ENCODE measurements around the gene LETMD1.

LETMD1 gene

GRCh38 chr12:51036279-51036678 lies 11.8 kb upstream of the LETMD1 start:
- Histone ChIP-seq H3K27ac (ENCODE audit: low read length) (no peak overlapping the region), H3K4me1 (ENCODE audit: low read length) (no peaks in the 10 kb centered on the region), H2AFZ (ENCODE audit: low read length) (no peak overlapping the region), H3F3A (ENCODE audit: insufficient read depth, low read length) (no peaks in the 10 kb centered on the region), H3K9me2 (replicated peaks; ENCODE audit: insufficient read depth, low read length) (no peaks in the 10 kb centered on the region), H3K4me3 (ENCODE audit: low read length) (no peak overlapping the region), H3K9me3 (replicated peaks; ENCODE audit: insufficient read depth, low read length) (no peaks in the 10 kb centered on the region), H3K4me2 (ENCODE audit: low read depth, low read length) (no peak overlapping the region), H3K79me2 (ENCODE audit: low read length) (no peaks in the 10 kb centered on the region), H4K20me1 (ENCODE audit: insufficient read depth, low read length) (no peaks in the 10 kb centered on the region), H3K36me3 (replicated peaks; ENCODE audit: insufficient read depth, low read length) (no peaks in the 10 kb centered on the region), H3K27me3 (replicated peaks; ENCODE audit: insufficient read depth, low read length) (no peaks in the 10 kb centered on the region), H3K9ac (ENCODE audit: low read length) (no peak overlapping the region)
- TF ChIP-seq EZH2 (optimal IDR thresholded peaks at IDR 0.05; ENCODE audit: low read depth, low read length): no peak
- TF ChIP-seq CTCF (IDR thresholded peaks at IDR 0.05; ENCODE audit: low read length): no peak
- TF ChIP-seq EZH2phosphoT487 (IDR thresholded peaks at IDR 0.05; ENCODE audit: low read length): no peak
- DNase-seq: no peak

- Histone ChIP-seq H3K9me3 (replicated peaks; ENCODE audit: insufficient read depth, low read length) (no peaks in the 10 kb centered on the region), H3F3A (ENCODE audit: insufficient read depth, low read length) (peaks cover 10% of the 10 kb centered on the region), H2AFZ (ENCODE audit: low read length) (peak overlapping the region; percentile 77), H3K9ac (ENCODE audit: low read length) (peak overlapping the region; percentile 86), H3K4me1 (ENCODE audit: low read length) (peaks cover 10% of the 10 kb centered on the region; the same call in 1 of the 2 replicates), H3K27me3 (replicated peaks; ENCODE audit: insufficient read depth, low read length) (no peaks in the 10 kb centered on the region), H3K4me2 (ENCODE audit: low read depth, low read length) (peak overlapping the region; percentile 71), H3K27ac (ENCODE audit: low read length) (peak overlapping the region; percentile 80), H3K79me2 (ENCODE audit: low read length) (peaks cover 24% of the 10 kb centered on the region), H3K4me3 (ENCODE audit: low read length) (peak overlapping the region; percentile 90), H3K36me3 (replicated peaks; ENCODE audit: insufficient read depth, low read length) (no peaks in the 10 kb centered on the region), H4K20me1 (ENCODE audit: insufficient read depth, low read length) (no peaks in the 10 kb centered on the region), H3K9me2 (replicated peaks; ENCODE audit: insufficient read depth, low read length) (no peaks in the 10 kb centered on the region)
- DNase-seq: peak; percentile 71
- no peak for TF ChIP-seq EZH2 (optimal IDR thresholded peaks at IDR 0.05; ENCODE audit: low read depth, low read length)
- TF ChIP-seq CTCF (IDR thresholded peaks at IDR 0.05; ENCODE audit: low read length): no peak
- TF ChIP-seq EZH2phosphoT487 (IDR thresholded peaks at IDR 0.05; ENCODE audit: low read length): no peak
Observed at GRCh38 chr12:51048661-51049251, 629 bp downstream of the LETMD1 start.

GRCh38 chr12:51049525-51049924 lies 1.4 kb downstream of the LETMD1 start:
- Histone ChIP-seq H3F3A (ENCODE audit: insufficient read depth, low read length) (peaks cover 10% of the 10 kb centered on the region), H3K9ac (ENCODE audit: low read length) (peak overlapping the region; percentile 86), H3K9me2 (replicated peaks; ENCODE audit: insufficient read depth, low read length) (no peaks in the 10 kb centered on the region), H3K27ac (ENCODE audit: low read length) (peak overlapping the region; percentile 80; the same call in 1 of the 2 replicates), H3K79me2 (ENCODE audit: low read length) (peaks cover 24% of the 10 kb centered on the region), H3K36me3 (replicated peaks; ENCODE audit: insufficient read depth, low read length) (peaks cover 3% of the 10 kb centered on the region; the same call in 1 of the 2 replicates), H2AFZ (ENCODE audit: low read length) (no peak overlapping the region), H3K9me3 (replicated peaks; ENCODE audit: insufficient read depth, low read length) (no peaks in the 10 kb centered on the region), H3K27me3 (replicated peaks; ENCODE audit: insufficient read depth, low read length) (no peaks in the 10 kb centered on the region), H4K20me1 (ENCODE audit: insufficient read depth, low read length) (no peaks in the 10 kb centered on the region), H3K4me1 (ENCODE audit: low read length) (peaks cover 10% of the 10 kb centered on the region; the same call in 1 of the 2 replicates), H3K4me3 (ENCODE audit: low read length) (peak overlapping the region; percentile 90), H3K4me2 (ENCODE audit: low read depth, low read length) (peak overlapping the region; percentile 71)
- no peak for TF ChIP-seq EZH2phosphoT487 (IDR thresholded peaks at IDR 0.05; ENCODE audit: low read length)
- TF ChIP-seq EZH2 (optimal IDR thresholded peaks at IDR 0.05; ENCODE audit: low read depth, low read length): no peak
- TF ChIP-seq CTCF (IDR thresholded peaks at IDR 0.05; ENCODE audit: low read length): no peak
- DNase-seq: no peak

Data from MM.1S (cell line).